Neural cell (in vitro differentiated cells): ENCODE data around the gene FGD3. TPM values are rescaled to one million over a fixed set of nuclear protein-coding genes. Genes with fewer than 3 reads are reported as not detected.

Experiments
- H2AFZ ChIP-seq: fragments of 200-600, 300-800 bp; sonication (generic), shearing (Covaris generic); 2 replicates; pipeline ENCODE4 v1.6.0; 2014; ENCODE audit warnings: low read depth, mild to moderate bottlenecking, antibody characterized with exemption, low read length, moderate library complexity
- H3F3A ChIP-seq: fragments of 200-600 bp; shearing (Covaris generic); 2 replicates; pipeline ENCODE4 v1.6.1; 2016; ENCODE audit warnings: mild to moderate bottlenecking, moderate library complexity, mixed read lengths, antibody characterized with exemption, low read length; ENCODE audit not compliant: insufficient read depth, poor library complexity, severe bottlenecking
- H3K27ac ChIP-seq: fragments of 200-600, 300-800 bp; sonication (generic), shearing (Covaris generic); 2 replicates; pipeline ENCODE4 v1.5.1; 2014; ENCODE audit warnings: mild to moderate bottlenecking, low read length, moderate library complexity
- H3K27me3 ChIP-seq: fragments of 300-800, 200-600 bp; sonication (generic), shearing (Covaris generic); 2 replicates; pipeline ENCODE4 v1.6.0; 2014; ENCODE audit warnings: mild to moderate bottlenecking, low read depth, low read length, moderate library complexity; ENCODE audit not compliant: insufficient read depth
- H3K36me3 ChIP-seq: fragments of 300-800, 200-600 bp; sonication (generic), shearing (Covaris generic); 2 replicates; pipeline ENCODE4 v1.5.1; 2014; ENCODE audit warnings: mild to moderate bottlenecking, antibody characterized with exemption, low read length, moderate library complexity; ENCODE audit not compliant: insufficient read depth
- H3K4me2 ChIP-seq: fragments of 300-800, 200-600 bp; sonication (generic), shearing (Covaris generic); 2 replicates; pipeline ENCODE4 v1.6.0; 2014; ENCODE audit warnings: mild to moderate bottlenecking, low read length
- H3K4me3 ChIP-seq: fragments of 300-800, 200-600 bp; sonication (generic), shearing (Covaris generic); 2 replicates; pipeline ENCODE4 v1.5.1; 2014; ENCODE audit warnings: mild to moderate bottlenecking, low read length, moderate library complexity
- H3K79me2 ChIP-seq: fragments of 200-600 bp; shearing (Covaris generic); replicated peaks from 2 replicates; pipeline ENCODE4 v1.6.0; 2014; ENCODE audit warnings: mild to moderate bottlenecking, low read length, moderate library complexity; ENCODE audit not compliant: insufficient read depth
- H3K9ac ChIP-seq: fragments of 300-800, 200-600 bp; sonication (generic), shearing (Covaris generic); 2 replicates; pipeline ENCODE4 v1.6.1; 2016; ENCODE audit warnings: mild to moderate bottlenecking, low read length, mixed read lengths
- H3K9me2 ChIP-seq: fragments of 200-600 bp; shearing (Covaris generic); 2 replicates; pipeline ENCODE4 v1.6.1; 2016; ENCODE audit warnings: mild to moderate bottlenecking, low read length, mixed read lengths; ENCODE audit not compliant: insufficient read depth
- H3K9me3 ChIP-seq: fragments of 200-600, 300-800 bp; sonication (generic), shearing (Covaris generic); 2 replicates; pipeline ENCODE4 v1.6.1; 2016; ENCODE audit warnings: mild to moderate bottlenecking, mixed run types, low read length, moderate library complexity, mixed read lengths
- H4K20me1 ChIP-seq: fragments of 200-600 bp; shearing (Covaris generic); 2 replicates; pipeline ENCODE4 v1.6.1; 2016; ENCODE audit warnings: mild to moderate bottlenecking, mixed run types; ENCODE audit not compliant: insufficient read depth
- CTCF ChIP-seq: fragments of 450-650 bp; IDR thresholded peaks from 2 replicates; pipeline ENCODE4 v1.5.1; 2014; ENCODE audit warnings: antibody characterized with exemption, mild to moderate bottlenecking, moderate library complexity; ENCODE audit not compliant: poor library complexity, severe bottlenecking
- EP300 ChIP-seq: fragments of 450-650 bp; conservative IDR thresholded peaks from 2 replicates; pipeline ENCODE4 v1.6.1; 2014; ENCODE audit warnings: antibody characterized with exemption, mild to moderate bottlenecking, moderate library complexity; ENCODE audit not compliant: poor library complexity, severe bottlenecking
- EZH2 ChIP-seq: fragments of 200-600, 300-800 bp; shearing (Covaris generic), sonication (generic); IDR thresholded peaks from 2 replicates; pipeline ENCODE4 v1.6.1; 2014; ENCODE audit warnings: antibody characterized with exemption, low read length, borderline replicate concordance, mild to moderate bottlenecking; ENCODE audit not compliant: insufficient read depth, poor library complexity, severe bottlenecking
- MXI1 ChIP-seq: fragments of 450-650 bp; conservative IDR thresholded peaks from 2 replicates; pipeline ENCODE4 v1.6.1; 2014; ENCODE audit warnings: antibody characterized with exemption, mild to moderate bottlenecking; ENCODE audit not compliant: poor library complexity, severe bottlenecking
- POLR2AphosphoS5 ChIP-seq: IDR thresholded peaks from 2 replicates; pipeline ENCODE4 v1.6.1; 2012
- RAD21 ChIP-seq: fragments of 450-650 bp; conservative IDR thresholded peaks from 2 replicates; pipeline ENCODE4 v1.6.1; 2014; ENCODE audit warnings: antibody characterized with exemption, mild to moderate bottlenecking, moderate library complexity
- REST ChIP-seq: IDR thresholded peaks from 2 replicates; pipeline ENCODE4 v1.6.1; 2012; ENCODE audit warnings: borderline replicate concordance
- SMC3 ChIP-seq: fragments of 450-650 bp; conservative IDR thresholded peaks from 2 replicates; pipeline ENCODE4 v1.6.1; 2014; ENCODE audit warnings: antibody characterized with exemption, mild to moderate bottlenecking, moderate library complexity; ENCODE audit not compliant: poor library complexity
- TAF1 ChIP-seq: IDR thresholded peaks from 2 replicates; pipeline ENCODE4 v1.6.1; 2012; ENCODE audit warnings: low read depth
- polyA plus RNA-seq: library from polyadenylated mRNA; depleted of rRNA; stranded (reverse); fragments of >200 nt; gene quantifications from 2 replicates; pipeline ENCODE4 v1.2.3, GENCODE V29; 2014

FGD3 gene
- polyA plus RNA-seq, 1 donor from 2014 or later = 8.3 TPM

GRCh38 chr9:92966518-92966800 is 19.1 kb downstream of the FGD3 start:
- no peaks in the 10 kb centered on the region for H3K79me2 ChIP-seq
- TF ChIP-seq SMC3 (no peak), CTCF (no peak), EP300 (no peak), REST (no peak), POLR2AphosphoS5 (no peak), RAD21 (no peak), MXI1 (no peak)
- H3K27ac ChIP-seq = no peak overlapping the region
- H2AFZ ChIP-seq = no peak overlapping the region
- H3K9me2 ChIP-seq = no peaks in the 10 kb centered on the region
- H3K4me2 ChIP-seq = no peak overlapping the region
- no peaks in the 10 kb centered on the region for H3F3A ChIP-seq
- H3K27me3 ChIP-seq = no peaks in the 10 kb centered on the region
- no peaks in the 10 kb centered on the region for H4K20me1 ChIP-seq
- H3K4me3 ChIP-seq = no peak overlapping the region
- H3K9ac ChIP-seq = no peak overlapping the region
- H3K36me3 ChIP-seq = no peaks in the 10 kb centered on the region
- H3K9me3 ChIP-seq = no peaks in the 10 kb centered on the region

- no peak for TF ChIP-seq MXI1
- TF ChIP-seq RAD21 = no peak
- no peak overlapping the region for H2AFZ ChIP-seq
- H3K36me3 ChIP-seq = no peaks in the 10 kb centered on the region
Observed at GRCh38 chr9:92968081-92968480, 20.8 kb downstream of the FGD3 start.

GRCh38 chr9:92969516-92970466 is 22.5 kb downstream of the FGD3 start:
- Histone ChIP-seq H3K9me3 (no peaks in the 10 kb centered on the region), H3K79me2 (no peaks in the 10 kb centered on the region), H3K9me2 (no peaks in the 10 kb centered on the region), H3K4me2 (no peak overlapping the region), H4K20me1 (no peaks in the 10 kb centered on the region), H3K27ac (no peak overlapping the region), H3K27me3 (no peaks in the 10 kb centered on the region), H3K9ac (no peak overlapping the region), H3F3A (no peaks in the 10 kb centered on the region), H3K36me3 (no peaks in the 10 kb centered on the region), H3K4me3 (no peak overlapping the region), H2AFZ (no peak overlapping the region)
- TF ChIP-seq REST (no peak), SMC3 (no peak), TAF1 (no peak), POLR2AphosphoS5 (no peak), CTCF (no peak), MXI1 (no peak), RAD21 (no peak), EZH2 (no peak)

More at GRCh38 chr9:92968081-92968480, 20.8 kb downstream of the FGD3 start:
- Histone ChIP-seq H3K27ac (no peak overlapping the region), H3F3A (no peaks in the 10 kb centered on the region), H3K4me3 (no peak overlapping the region), H3K79me2 (no peaks in the 10 kb centered on the region), H4K20me1 (no peaks in the 10 kb centered on the region), H3K4me2 (no peak overlapping the region), H3K9me2 (no peaks in the 10 kb centered on the region), H3K9ac (no peak overlapping the region), H3K9me3 (no peaks in the 10 kb centered on the region), H3K27me3 (no peaks in the 10 kb centered on the region)
